Stimulated activated CD8-positive, alpha-beta memory T cell treated with anti-CD3 and anti-CD28 coated beads, Interleukin-12 subunit alpha, Interleukin-12 subunit beta, amount 100 ng/mL, for 24 hours (primary cell): ENCODE data around the gene DLG2.

ENCODE experiments used
- DNase-seq: peaks from one replicate; pipeline ENCODE4 v3.0.0-alpha.2; 2020; ENCODE audit errors: extremely low read depth

DLG2 gene

DNA sequence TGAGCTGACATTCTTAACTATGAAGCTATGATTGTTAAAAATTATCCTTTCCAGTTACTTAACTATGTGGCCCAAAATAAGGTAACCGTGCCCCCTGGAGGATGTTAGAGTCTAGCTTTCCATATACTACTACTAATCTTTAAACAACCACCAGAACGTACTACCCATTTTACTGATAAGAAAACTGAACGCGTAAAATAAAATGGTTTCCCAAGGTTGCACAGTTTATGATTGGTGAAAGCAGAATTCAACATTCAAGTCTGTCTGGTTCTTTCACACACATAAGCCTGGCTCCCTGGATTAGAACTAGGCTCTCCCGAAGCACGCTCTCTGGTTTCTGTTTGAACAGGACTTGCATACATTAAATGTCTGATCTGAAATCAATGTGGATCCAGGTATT is 1903.1 kb downstream of the DLG2 start:
- no peak for DNase-seq

DNA sequence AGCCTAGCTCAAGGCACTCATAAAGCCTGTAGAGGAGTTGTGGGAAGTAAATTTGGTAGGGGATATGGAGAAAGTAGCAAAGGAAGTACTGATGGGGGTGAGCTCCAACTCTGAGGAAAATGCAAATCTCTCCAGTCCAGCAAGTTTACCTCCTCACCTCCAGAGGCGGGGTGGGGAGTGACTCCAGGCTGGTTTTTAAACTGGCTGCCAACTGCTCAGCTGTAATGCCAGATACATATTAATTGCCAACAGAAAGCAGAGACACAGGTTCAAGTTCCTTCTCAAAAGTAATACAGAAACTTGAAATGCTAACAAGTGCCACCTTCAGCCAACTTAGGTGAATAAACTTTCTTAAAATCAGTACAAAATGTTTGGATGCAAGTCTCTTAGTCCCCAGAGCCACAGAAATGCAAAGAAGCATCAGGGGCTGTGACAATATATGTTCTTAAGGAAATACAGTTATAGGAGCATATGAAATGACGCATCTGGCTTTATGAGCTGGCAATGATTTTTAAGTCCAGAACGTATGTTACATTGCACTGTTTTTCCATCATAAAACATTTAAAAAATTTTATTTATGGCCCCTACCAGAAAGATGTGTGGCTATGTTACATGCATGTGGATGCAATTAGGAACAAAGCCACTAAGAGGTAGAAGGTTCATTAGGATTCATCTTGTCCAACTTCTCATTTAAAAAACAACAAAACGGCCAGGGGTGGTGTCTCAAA is 1904.6 kb downstream of the DLG2 start:
- DNase-seq: no peak

DNA sequence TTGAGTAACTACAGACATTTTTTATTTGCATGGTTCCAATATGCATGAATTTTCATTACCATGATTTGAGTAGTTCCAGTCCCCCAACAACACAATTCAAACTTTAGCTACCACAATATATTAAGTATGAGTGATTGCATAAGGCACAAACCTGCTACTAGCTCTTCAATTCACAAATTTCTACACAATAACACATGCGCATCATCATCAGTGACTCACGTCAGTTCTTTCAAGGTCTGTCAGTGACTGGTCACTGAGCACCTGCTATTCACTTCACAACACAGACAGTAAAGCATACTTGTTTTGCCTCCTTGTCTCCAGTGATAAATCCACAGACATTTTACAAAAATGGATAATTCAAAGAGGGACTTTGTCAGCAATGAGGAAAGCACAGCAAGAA is 1905.9 kb downstream of the DLG2 start:
- no peak for DNase-seq

DNA sequence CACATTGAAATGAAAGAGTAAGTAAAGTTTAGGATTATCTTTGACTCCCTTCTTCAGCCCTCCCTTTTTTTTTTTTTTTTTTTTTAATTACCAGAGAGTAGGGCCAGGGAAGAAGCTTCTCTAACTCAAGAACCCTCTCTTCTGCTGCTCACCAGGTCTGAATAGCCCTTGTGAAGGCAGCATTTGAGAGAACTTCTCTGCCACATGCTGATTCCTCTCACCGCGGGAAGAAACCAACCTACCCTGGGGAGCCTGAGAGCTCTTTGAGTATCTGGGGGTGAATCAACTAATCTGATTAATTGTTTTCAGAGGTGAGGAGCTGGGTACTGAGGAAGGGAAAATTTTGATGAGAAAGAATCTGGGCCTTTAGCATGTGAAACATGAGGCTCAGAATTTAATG is 1906.5 kb downstream of the DLG2 start:
- DNase-seq: no peak

DNA sequence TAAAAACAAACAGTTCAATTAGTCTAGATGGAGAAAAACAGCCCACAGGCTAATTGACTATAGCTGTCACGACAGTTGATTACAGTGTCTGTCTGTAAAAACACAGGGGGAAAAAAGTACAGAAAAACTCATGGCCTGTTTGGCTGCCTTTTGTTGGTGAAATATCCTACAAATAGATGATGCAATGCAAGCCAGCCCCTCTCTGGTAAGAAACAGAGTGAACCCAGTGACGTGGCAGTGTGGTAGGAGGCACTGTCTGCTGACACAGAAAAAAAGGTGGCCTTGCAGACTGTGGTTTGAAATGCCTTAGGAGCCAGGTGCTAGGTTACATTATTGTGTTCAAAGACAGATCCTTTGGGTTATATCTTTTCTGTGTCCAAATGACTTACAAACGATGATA is 1909.6 kb downstream of the DLG2 start:
- no peak for DNase-seq

DNA sequence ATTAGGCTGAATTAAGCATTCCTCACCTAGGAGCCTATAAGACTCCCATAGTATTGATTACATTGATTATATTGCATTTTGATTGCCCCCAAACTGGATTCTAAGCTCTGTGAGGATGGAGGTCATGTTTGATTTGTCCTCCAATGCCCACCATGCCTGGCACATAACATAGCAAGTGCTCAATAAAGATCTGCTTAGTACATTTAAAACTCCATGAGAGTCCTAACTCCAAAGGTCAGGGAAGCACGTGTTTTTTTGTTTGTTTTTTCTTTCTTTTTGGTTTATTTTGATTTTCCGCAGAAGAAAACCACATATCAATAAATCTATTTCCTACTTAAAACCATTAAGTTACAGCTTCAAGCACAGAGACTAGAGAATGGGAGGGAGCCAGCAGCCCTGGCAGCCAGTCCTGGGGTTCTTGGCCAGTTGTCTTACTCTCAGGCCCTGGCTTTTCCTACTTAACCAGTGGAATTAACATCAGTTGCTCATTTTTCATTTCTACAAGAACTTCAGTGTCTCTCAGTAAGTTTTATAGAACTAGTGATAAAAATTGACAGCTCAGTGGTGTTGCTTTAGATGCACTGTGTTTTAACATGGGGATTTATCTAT is 1911.1 kb downstream of the DLG2 start:
- no peak for DNase-seq

DNA sequence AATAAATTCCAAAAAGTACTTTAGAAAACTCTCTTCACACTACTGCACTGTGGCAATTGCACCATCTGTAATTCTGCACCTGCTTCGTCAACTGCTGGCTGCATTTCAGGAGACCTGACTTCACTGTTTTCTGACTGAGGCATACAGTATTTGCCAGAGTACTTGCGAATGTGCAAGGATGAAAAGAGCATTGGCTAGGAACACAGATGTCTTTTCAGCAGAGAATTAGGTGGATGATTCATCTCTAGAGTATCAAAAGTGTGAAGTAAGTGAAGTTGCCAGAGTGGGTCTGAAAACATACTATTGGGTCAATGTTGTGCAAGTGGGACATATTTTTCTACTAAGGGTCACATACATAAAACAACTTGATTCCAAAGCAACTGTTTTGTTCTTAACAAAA is 1913.4 kb downstream of the DLG2 start:
- DNase-seq: no peak

DNA sequence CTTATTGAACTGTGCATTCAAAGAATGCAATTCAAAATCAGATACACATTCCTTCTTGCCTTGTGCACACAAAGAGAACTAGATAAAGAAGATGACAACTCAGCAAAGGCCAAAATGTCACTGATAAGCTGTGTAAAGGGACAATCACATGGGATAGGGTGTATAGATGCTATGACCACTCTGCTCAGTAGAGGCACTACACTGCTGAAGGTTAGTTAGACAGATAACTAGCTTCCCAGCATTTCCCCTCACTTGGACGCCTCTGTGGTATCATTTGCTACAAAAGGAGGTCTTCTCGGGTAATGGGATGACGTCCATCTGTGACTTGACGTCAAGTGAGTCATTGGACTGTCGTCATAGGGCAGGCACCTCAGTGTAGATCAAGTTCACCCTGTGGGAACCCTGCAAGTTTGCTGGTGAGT is 1916.0 kb downstream of the DLG2 start:
- no peak for DNase-seq

DNA sequence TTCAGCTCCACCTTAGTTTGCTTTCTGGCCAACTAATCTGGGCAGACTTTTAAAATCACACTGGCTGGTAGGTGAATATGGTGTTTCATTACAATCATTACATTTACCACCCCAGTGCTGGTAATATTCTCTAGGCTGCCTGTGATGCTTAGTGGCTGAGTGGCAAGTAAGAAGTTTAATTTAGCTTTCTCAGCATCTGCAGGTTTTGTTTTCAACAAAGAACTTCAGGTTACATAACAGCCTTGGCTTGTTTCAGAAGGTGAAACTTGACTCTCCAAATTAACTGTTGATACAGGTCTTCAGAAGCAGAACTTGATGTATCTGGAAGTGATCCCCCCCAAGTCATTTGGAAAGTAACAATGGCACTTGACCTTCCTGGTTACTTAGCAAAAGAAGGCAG is 1917.7 kb downstream of the DLG2 start:
- DNase-seq: no peak

DNA sequence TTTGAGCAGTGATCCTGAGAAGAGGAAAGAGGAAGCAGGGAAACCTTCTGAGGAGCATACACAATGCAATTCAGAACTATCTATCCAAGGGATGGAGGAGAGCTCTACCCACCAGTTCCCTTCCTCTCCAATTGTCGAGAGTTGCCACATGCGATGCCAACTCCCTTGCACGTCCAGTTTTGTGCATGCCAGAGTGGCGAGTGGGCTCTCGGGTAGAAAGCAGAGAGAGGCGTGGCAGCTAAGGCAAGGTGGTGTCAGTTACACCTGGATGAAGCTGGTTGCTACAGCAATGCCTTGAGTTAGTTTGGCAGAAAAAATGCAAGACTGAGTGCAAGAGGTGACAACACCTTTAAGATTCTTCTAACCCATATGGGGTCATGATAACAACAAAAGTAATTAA is 1920.6 kb downstream of the DLG2 start:
- DNase-seq: no peak

DNA sequence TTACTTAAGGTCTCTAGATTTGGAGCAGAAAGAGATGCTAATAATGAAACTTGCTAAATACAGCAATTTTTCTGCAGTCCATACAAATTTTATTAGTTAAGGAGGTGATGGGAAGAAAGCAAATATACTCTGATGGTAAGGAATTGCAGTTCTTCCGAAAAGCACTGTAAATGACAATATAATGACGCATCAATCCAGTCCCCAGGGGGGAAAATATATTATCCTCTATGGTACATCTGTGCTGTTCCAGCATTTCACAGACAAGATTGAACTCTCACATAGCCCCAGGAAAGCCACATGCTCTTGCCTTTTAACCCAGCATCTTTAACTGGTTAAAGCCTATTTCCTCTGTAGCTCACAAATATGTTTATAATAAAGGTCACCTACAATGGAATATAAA is 1924.3 kb downstream of the DLG2 start:
- no peak for DNase-seq

DNA sequence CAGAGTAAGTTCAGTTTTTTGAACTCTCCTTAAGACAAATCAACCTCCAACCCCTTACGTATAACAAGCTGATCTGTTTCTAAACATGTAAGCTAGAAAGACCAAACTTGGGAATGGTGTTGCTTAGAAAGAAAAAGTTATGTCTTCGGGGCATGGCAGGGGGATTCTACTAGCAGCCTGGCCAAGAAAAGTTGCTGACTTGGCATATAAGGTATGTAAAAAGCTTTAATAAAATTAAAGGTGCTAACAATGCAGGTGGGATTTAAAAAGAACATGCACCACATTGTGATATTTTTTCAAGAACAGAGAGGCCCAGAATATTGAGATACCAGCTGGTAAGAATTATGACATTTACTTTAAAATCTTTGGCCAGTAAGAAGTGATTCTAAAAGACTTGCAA is 1929.6 kb downstream of the DLG2 start:
- DNase-seq: no peak

DNA sequence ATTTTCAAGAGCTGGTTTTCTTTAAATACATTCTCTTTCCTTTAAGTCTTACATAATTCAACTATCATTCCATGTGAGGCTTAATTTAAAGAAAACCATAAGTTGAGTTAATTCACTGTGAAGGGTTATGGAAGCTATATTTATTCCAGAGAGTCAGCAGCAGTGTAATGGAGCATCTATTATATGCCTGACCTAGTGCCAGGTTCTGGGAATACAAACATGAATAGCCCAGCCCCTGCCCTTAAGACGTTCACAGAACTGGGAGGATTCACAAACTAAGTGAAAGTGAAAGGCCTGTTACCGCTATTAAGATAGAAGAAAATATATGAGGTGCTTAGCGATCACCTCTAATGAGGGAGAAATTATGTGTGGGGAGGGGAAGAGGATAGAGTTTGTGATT is 1932.1 kb downstream of the DLG2 start:
- no peak for DNase-seq

DNA sequence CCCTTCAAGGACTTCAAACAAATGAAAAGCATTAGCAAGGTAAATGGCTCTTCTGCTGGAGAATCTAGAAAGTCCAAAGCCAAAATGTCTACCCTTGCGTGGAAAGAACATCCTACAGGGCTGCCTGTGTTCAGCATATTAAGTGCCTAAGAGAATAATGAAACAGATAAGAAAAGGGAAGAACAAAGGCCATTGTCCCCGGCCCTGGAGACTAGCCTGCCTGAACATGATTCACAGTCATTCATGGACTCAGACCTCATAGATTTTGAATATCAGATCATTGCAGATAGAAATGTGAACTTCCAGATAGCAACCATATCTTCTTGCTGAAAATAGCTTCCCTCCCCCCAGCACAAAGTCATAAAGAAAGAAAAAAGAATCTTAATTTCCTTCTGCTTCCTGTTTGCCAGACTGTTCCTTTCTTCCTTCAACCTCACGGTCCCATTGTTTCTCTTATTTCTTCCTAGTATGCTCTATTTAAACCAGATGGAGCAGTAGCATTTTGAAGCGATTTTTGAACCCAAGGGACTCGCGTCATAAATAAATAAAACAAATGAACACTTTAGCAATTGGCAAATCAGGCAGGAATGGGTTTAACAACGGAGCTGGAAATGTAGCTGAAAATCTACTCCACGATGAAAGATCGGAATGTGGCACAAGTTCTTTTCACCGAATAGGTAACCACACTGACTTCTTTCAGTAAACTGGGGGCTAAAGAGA is 1932.8 kb downstream of the DLG2 start:
- no peak for DNase-seq

DNA sequence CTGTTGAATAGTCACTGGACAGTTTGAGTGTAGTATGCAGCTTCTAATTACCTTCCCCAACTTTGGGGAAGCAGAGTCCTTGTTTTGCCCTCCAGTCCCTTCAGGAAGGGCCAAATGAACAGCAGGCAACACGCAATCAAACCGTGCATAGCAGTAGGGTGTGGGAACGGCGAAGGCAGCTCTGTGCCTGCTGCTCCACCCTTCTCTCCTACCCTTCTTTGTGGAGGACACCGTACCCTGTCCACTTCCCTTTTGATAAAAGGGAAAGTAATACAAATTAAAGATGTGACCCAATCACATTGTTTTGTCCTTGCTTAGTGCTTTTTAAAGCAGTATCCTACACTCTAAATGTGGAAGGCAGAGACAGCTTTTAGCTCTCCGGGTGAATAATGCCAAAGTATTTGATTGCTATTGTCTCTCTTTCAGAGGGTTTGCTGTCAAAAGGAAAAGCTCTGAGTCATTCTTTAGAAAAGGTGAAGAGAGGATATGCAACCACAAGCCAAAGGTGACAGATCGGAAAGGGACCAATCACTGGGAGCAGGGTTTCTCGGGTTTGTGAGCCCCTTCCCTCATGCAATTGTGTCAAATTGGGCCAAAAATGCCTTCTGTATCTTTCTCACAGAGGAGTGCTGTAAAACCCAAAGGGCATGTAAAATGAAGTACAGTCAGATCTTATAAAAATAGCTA is 1933.7 kb downstream of the DLG2 start:
- DNase-seq: no peak

DNA sequence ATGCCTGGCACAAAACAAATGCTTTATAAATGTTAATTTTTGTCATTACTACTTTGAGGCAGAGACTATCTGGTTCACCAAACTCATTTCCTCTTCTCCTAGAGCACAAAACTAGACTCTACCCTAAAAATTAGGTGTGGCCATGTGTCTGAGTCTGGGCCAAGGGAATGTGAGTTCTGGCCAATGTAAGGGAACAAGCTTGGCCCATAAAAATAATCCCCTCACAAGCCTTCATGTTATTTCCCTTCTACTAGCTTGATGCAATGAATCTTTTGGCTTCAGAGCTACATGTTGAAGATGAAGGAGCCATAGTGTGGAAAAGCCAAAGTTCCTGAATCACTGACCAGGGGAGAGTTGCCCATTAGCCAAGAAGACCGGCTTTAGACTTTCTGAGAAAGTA is 1934.5 kb downstream of the DLG2 start:
- DNase-seq: no peak

DNA sequence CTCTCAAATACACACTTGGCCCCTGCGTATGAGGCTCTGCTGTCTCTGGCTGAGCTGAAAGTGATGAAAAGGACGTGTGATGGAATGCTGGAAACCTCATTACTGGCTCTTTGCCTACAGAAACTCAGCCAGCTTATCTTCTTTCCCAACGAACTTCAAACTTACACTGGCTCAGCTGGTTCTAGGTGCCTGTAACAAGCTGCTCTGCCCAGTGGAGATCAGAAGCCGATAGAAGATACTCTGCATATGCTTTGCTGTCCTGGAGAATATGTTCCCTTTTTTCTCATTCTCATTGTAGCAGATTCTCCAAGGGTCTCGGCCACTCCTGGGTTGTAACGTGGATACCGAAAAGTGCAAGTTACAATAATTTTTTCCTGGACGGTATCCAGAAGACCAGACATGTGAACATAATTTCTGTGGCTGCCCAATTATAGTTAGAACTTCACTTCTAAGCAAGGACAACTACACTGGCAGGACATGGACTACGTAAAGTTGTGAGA is 1935.6 kb downstream of the DLG2 start:
- no peak for DNase-seq

DNA sequence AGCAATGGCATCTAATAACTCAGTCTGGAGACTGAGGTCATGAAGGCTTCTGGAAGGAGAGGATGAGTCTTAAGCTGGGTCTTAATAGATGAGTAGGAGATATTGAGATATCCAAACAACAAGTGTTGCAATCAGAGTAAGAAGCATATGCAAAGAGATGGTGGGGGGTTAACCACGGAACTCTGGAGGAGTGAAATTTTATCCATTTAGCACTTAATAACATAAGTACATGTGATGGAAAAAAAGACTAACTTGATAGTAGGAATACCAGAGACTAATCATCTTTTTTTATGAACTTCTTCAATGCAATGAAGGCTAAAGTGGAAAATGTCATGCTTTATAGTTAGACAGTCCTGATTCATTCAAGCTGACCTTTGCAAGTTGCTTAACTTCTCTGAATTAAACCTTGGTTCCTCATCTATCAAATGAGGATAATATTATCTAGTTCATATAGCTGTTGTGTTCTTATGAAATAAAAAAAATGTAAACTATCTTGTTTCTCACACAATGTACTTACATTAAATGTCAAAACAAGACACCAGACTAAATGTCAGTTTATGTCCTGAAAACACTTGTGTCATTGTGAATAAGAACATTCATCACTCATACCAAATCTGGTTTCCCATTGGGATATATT is 1937.9 kb downstream of the DLG2 start:
- DNase-seq: no peak

DNA sequence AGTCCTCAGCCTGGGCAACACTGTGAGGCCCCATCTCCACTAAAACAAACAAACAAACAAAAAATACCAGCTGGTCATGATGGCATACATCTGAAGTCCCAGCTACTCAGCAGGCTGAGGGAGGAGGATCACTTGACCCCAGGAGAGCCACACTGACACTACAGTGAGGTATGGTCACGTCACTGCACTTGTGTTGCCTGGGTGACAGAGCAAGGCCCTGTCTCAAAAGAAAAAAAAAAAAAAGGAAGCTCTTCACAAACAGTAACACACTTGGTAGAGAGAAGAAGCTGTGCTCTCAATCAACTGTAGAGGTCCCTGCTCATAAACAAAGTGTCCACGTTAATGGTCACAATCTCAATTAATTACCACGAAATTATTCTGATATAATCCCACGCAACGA is 1939.4 kb downstream of the DLG2 start:
- DNase-seq: no peak

DNA sequence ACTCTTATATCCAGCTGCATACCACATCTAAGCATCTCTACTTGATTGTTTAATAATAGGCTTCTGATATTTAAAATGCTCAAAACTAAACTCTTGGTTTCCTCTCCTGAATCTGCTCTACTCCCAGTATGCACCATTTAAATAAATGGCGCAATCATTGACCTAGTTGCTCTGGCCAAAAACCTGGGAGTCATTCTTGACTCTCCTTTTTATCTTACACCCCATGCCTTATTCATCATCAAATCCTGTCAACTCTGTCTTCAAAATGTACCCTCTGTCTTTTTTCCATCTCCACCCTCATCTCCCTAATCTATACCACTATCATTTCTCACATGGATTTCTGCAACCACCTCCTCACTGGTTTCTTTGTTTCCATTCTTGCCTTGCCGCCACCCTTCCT is 1941.4 kb downstream of the DLG2 start:
- DNase-seq: no peak

DNA sequence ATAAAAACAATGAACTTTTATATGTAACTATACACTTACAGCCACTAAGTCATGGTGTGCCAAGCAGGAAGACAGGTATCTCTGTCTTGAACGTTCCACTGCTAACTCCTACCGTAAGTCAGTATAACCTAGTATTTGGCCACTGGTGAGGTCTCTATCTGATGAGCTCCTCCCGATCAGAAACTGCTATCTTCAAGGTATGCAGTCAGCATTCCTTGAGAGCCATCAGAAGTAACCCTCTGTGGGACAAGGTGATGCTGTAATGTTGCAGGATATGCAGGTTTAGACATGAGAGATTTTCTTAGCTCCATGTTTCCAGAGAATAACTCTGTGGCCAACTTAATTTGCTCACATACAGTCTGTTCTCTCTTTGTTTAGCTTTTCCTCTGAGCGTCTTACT is 1943.1 kb downstream of the DLG2 start:
- DNase-seq: no peak

DNA sequence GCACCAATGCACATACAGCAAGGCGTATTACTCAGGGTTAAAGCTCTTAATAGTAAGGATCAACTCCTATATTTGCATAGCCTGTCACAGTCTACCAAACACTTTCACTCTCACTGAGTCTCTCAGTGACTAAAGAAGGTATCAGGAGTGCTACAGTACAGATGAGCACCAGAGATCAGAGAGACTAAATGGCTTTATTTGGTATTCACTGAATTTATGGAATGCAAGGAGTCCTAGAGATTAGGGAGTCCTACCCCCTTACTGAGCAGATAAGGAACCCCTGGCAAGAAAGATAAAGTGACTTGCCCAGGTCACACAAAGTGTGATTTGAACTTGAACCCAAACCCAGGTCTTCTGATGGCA is 1944.6 kb downstream of the DLG2 start:
- DNase-seq: no peak
